ENCODE measurements around the gene ADAM22.
A peak's percentile ranks its signal among the peaks of the same experiment; 100 is the strongest.

The ADAM22 gene

GRCh38 chr7:88215295-88215694 is 281.2 kb downstream of the ADAM22 start:
- DNase-seq, result no peak

- no peak for DNase-seq
These were observed 282.2 kb downstream of the ADAM22 start for GRCh38 chr7:88216276-88216675.

- no peak for DNase-seq
These were observed 283.8 kb downstream of the ADAM22 start for GRCh38 chr7:88217675-88218428.

GRCh38 chr7:88218429-88218745 is 284.3 kb downstream of the ADAM22 start:
- no peak for DNase-seq

GRCh38 chr7:88218836-88219605 is 285.0 kb downstream of the ADAM22 start:
- DNase-seq, result peak in 42 of 56 donors; percentile 3 to 68 (median 33)

- peak; percentile 28 to 91 (median 76) for DNase-seq
These were observed 286.0 kb downstream of the ADAM22 start, which contains the start of gene SRI for GRCh38 chr7:88219781-88220747. Gene SRI (minus strand): TSS chr7:88220038. CDS start chr7:88220026, 12 bp downstream.

GRCh38 chr7:88223265-88223664 is 289.2 kb downstream of the ADAM22 start:
- DNase-seq, result no peak

- no peak for DNase-seq
These were observed 290.7 kb downstream of the ADAM22 start for GRCh38 chr7:88224601-88225275.

- no peak for DNase-seq
These were observed 292.1 kb downstream of the ADAM22 start for GRCh38 chr7:88226201-88226600.

GRCh38 chr7:88226886-88227516 is 292.9 kb downstream of the ADAM22 start:
- DNase-seq, result no peak

- no peak for DNase-seq
These were observed 295.4 kb downstream of the ADAM22 start for GRCh38 chr7:88229302-88229995.

GRCh38 chr7:88230646-88231045 is 296.6 kb downstream of the ADAM22 start:
- DNase-seq, result no peak

GRCh38 chr7:88233828-88234227 is 299.8 kb downstream of the ADAM22 start:
- no peak for DNase-seq

- no peak for DNase-seq
These were observed 305.8 kb downstream of the ADAM22 start for GRCh38 chr7:88239852-88240251.

GRCh38 chr7:88243345-88243909 is 309.4 kb downstream of the ADAM22 start:
- peak in 15 of 56 donors; percentile 0 to 21 (median 3) for DNase-seq

GRCh38 chr7:88244258-88244657 is 310.2 kb downstream of the ADAM22 start:
- no peak for DNase-seq

Data from amygdala (tissue), 56 donors.